Measurements from ENCODE around the gene HEATR1.

HEATR1 gene

DNA sequence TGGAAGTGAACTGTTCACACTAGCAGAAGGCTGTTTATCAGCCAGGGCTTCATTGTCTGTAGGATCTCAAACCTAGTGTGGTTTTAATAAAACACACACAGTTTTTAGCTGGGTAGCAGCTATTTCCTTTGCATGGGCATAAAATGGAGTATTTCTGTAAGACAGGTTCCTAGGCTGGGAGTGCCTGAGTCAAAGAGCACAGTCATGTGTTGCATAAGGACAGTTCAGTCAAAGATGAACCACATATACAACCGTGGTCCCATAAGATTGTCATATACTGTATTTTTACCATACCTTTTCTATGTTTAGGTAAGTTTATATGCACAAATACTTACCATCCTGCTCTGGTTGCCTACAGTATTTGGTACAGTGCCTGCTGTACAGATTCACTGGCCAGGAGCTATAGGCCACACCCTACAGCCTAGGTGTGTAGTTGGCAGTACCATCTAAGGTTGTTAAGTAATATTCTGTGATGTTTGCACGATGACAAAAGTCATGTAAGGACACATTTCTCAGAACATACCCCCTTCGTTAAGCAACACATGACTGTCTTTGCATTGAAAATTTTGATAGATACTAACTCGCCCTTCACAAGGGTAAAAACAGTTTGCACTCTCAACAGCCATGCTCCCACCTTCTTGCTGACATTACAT is 63.4 kb downstream of the HEATR1 start:
- no peak overlapping the region for H3K4me3 ChIP-seq (ENCODE audit: low read depth, low read length)

DNA sequence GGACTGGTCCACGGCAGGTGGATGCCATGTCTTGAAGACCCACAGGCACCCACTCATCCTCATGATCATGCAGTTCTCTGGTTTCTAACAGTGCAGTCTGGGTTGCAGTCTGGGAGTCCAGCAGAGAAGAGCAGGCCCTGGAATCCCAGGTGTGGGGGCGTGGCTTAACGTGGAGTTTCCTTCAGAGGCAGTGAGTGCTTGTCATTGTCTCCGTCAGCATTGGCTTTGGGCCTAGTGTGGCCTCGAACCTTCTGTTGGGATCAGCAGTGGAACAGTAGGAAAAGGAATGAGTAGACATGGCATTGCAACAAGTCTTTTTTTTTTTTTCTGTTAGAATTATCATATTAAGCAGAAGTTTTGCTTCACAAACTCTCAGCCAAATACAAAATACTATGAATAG is 67.8 kb downstream of the HEATR1 start:
- H3K4me3 ChIP-seq (ENCODE audit: low read depth, low read length), result no peak overlapping the region
- TF ChIP-seq, protein P1, sequence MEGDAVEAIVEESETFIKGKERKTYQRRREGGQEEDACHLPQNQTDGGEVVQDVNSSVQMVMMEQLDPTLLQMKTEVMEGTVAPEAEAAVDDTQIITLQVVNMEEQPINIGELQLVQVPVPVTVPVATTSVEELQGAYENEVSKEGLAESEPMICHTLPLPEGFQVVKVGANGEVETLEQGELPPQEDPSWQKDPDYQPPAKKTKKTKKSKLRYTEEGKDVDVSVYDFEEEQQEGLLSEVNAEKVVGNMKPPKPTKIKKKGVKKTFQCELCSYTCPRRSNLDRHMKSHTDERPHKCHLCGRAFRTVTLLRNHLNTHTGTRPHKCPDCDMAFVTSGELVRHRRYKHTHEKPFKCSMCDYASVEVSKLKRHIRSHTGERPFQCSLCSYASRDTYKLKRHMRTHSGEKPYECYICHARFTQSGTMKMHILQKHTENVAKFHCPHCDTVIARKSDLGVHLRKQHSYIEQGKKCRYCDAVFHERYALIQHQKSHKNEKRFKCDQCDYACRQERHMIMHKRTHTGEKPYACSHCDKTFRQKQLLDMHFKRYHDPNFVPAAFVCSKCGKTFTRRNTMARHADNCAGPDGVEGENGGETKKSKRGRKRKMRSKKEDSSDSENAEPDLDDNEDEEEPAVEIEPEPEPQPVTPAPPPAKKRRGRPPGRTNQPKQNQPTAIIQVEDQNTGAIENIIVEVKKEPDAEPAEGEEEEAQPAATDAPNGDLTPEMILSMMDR (IDR thresholded peaks at IDR 0.05; ENCODE audit: low read depth, low read length), result no peak

More for the DNA sequence above, 63.4 kb downstream of the HEATR1 start:
- TF ChIP-seq, protein P1 (IDR thresholded peaks at IDR 0.05; ENCODE audit: low read depth, low read length), result no peak

DNA sequence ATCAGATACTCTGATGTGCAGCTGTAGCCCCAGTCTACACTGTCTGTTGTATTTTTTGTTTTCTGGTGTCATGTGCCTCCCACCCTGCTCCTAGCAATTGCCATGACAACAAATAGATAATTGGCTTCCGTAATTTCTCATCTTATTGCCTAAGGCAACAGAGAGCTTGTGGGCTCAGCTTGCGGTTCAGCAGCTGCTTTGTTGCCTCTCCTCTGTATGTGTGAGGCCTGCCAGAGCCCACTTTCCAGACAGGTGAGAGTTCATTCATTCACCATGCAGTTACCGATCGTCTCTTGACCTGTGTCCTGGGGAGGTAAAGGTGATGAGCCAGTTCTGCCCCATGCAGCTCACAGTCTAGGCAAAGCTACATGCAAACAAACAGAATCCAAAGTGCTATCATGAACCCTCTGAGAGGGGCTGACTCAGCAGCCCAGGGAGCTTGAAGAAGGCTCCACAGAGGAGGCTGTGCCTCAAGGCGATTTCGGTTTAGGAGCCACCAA is 68.6 kb downstream of the HEATR1 start:
- H3K4me3 ChIP-seq (ENCODE audit: low read depth, low read length), result no peak overlapping the region
- TF ChIP-seq, protein P1 (IDR thresholded peaks at IDR 0.05; ENCODE audit: low read depth, low read length), result no peak

DNA sequence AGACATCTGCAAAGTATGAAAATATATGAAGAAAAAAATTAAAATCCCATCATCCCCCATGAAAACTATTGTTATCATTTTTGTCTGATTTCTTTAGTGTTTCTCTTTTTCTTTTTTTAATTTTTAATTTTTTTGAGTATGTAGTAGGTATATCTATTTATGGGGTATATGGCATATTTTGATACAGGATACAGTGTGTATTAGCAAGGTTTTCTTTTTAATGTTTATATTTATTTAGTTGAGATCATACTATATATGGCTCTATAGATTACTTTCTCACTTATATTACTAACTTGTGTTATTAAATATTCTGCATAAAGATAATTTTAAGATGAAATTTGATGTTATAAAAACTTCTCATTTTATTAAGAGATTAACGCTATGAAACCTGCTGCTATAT is 69.1 kb downstream of the HEATR1 start:
- TF ChIP-seq, protein P1 (IDR thresholded peaks at IDR 0.05; ENCODE audit: low read depth, low read length), result no peak
- no peak overlapping the region for H3K4me3 ChIP-seq (ENCODE audit: low read depth, low read length)

DNA sequence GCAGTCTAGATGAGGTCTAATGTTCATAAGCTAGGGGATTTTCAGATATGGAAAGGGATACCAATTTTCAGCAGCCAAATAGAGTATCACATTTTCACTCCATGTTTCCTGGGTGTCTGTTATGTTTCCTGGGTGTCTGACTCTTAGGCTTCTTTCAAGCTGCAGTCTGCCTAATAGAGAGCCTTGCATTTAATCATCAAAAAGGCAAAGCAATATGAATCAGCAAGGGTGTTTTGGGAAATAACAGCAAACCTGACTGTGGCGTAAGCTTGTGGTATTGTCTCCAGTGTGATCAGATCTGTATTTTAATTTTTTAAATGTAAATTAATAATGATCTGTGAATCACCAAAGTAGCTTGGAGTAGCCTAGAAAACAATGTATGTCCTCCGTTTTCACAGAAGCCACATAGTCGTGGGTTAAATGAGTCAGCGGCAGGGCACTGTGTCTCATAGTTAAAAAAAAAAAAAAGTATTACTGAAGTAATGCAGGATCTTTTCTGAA is 70.1 kb downstream of the HEATR1 start:
- TF ChIP-seq, protein P1 (IDR thresholded peaks at IDR 0.05; ENCODE audit: low read depth, low read length), result no peak
- no peak overlapping the region for H3K4me3 ChIP-seq (ENCODE audit: low read depth, low read length)

DNA sequence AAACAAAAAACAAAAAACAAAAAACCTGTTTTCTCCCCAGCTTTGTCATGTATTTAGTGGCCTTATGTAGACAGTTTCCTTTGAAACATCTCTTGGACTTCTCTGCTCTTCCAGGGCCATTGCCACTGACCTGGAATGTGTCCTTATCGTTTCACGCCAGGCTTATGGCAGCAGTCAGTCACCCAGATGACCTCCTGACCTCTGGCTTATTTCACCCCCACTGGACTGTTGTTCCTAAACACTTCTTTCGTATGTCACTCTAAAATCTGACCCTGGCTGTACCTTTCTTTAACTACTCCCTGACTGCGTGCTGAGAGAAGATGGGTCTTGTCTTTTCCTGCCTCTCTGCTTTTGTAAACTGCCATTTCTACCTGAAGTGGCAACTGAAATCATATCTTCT is 71.5 kb downstream of the HEATR1 start:
- no peak overlapping the region for H3K4me3 ChIP-seq (ENCODE audit: low read depth, low read length)
- TF ChIP-seq, protein P1 (IDR thresholded peaks at IDR 0.05; ENCODE audit: low read depth, low read length), result no peak

DNA sequence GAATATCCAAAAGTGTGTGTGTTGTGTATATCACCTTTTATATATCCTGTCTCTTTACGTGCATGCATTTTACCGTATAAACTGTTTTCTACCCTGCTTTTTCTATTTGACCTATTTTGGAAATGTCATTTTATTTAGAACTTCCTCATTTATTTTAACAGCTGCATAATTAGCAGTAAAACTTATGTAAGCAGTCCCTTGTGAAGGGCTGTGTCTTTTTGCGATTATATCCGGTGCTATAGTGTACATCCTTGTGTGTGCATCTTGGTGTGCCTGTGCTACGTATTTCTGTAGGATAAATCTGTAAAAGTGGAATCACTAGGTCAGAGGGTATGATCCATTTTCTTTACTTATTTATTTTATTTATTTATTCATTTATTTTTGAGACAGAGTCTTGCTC is 73.4 kb downstream of the HEATR1 start:
- TF ChIP-seq, protein P1 (IDR thresholded peaks at IDR 0.05; ENCODE audit: low read depth, low read length), result no peak
- H3K4me3 ChIP-seq (ENCODE audit: low read depth, low read length), result no peak overlapping the region

Data from WI38 (cell line).